Measurements from ENCODE around the gene ZBTB8OS.
A peak's percentile ranks its signal among the peaks of the same experiment; 100 is the strongest.
"Not testable (repeated sequence)": the region's sequence is repeated elsewhere in the genome, so short reads cannot be mapped to it uniquely, and the experiment has no call there.

ZBTB8OS gene

GRCh38 chr1:32647308-32648134, 2.8 kb downstream of the ZBTB8OS start:
- peak; percentile 25 to 31 for DNase-seq

GRCh38 chr1:32644426-32644825, 5.9 kb downstream of the ZBTB8OS start:
- DNase-seq = no peak

GRCh38 chr1:32642292-32642827, 8.0 kb downstream of the ZBTB8OS start:
- not testable (repeated sequence) for DNase-seq

GRCh38 chr1:32639489-32640075, 10.8 kb downstream of the ZBTB8OS start:
- no peak for DNase-seq

- no peak for DNase-seq
Observed at GRCh38 chr1:32636914-32637645, 13.3 kb downstream of the ZBTB8OS start.

GRCh38 chr1:32635508-32636277, 14.7 kb downstream of the ZBTB8OS start:
- no peak for DNase-seq

- no peak for DNase-seq
Observed at GRCh38 chr1:32632829-32633228, 17.5 kb downstream of the ZBTB8OS start.

GRCh38 chr1:32630173-32630572, 20.2 kb downstream of the ZBTB8OS start:
- DNase-seq = not testable (repeated sequence)

GRCh38 chr1:32627596-32628162, 22.7 kb downstream of the ZBTB8OS start:
- DNase-seq = no peak

- DNase-seq = no peak
Observed at GRCh38 chr1:32626176-32626575, 24.2 kb downstream of the ZBTB8OS start.

GRCh38 chr1:32623775-32624174, 26.6 kb downstream of the ZBTB8OS start:
- peak; percentile 46 to 58 for DNase-seq

GRCh38 chr1:32622806-32623681, 27.3 kb downstream of the ZBTB8OS start:
- DNase-seq = peak in 1 of 2 donors; percentile 28

GRCh38 chr1:32622205-32622604, 28.1 kb downstream of the ZBTB8OS start:
- no peak for DNase-seq

- no peak for DNase-seq
Observed at GRCh38 chr1:32619701-32620485, 30.5 kb downstream of the ZBTB8OS start.

GRCh38 chr1:32618673-32619221, 31.6 kb downstream of the ZBTB8OS start:
- DNase-seq = no peak

GRCh38 chr1:32613472-32613871, 36.9 kb downstream of the ZBTB8OS start:
- DNase-seq = no peak

GRCh38 chr1:32612189-32612881, 38.0 kb downstream of the ZBTB8OS start:
- DNase-seq = peak; percentile 50 to 71

GRCh38 chr1:32611859-32612188, 38.5 kb downstream of the ZBTB8OS start:
- DNase-seq = no peak

GRCh38 chr1:32609180-32609579, 41.2 kb downstream of the ZBTB8OS start:
- no peak for DNase-seq
